ENCODE measurements around the gene DMBT1.

DNA sequence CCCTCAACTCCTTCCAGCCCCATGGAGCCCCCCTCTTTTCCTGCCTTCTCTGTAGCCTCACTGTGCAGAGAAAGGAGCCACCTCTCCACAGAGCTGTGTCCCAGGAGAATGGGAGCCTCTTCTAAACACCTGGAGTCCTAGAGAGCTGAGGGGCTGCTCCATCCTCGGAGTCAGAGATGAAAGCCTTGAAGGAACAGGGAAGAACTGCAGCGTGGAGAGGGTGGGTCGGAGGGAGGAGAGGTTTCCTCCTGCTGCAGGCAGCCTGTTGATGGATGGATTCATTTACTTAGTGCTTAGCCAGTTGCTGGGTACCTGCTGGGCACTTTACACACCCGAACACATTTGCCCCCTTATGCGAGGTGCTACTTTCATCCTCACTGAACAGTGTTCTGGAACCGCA lies 100.1 kb downstream of the DMBT1 start:
- TF ChIP-seq POLR2A (IDR thresholded peaks at IDR 0.05) (no peak), CTCF (IDR thresholded peaks at IDR 0.05) (no peak)

All from right lobe of liver (tissue), 4 donors.